ENCODE measurements around the gene MAPK13.

MAPK13 gene

GRCh38 chr6:36115412-36115811 is 14.9 kb upstream of the MAPK13 start:
- no peak for TF ChIP-seq CTCF (conservative IDR thresholded peaks at IDR 0.05; ENCODE audit: low read depth, low read length)
- peak overlapping the region; percentile 23; the same call in 1 of the 2 replicates for H3K9ac ChIP-seq
- peak overlapping the region; percentile 54 for H3K27ac ChIP-seq
- H3K4me1 ChIP-seq (ENCODE audit: low read depth, poor library complexity, severe bottlenecking) = peaks cover 70% of the 10 kb centered on the region
- H3K79me2 ChIP-seq (ENCODE audit: insufficient read depth, low read depth) = no peaks in the 10 kb centered on the region
- peak overlapping the region; percentile 83 for H3K4me2 ChIP-seq
- H2AFZ ChIP-seq (ENCODE audit: low read depth) = no peak overlapping the region
- no peaks in the 10 kb centered on the region for H3K27me3 ChIP-seq (ENCODE audit: insufficient read depth, low read depth)
- H3K36me3 ChIP-seq (ENCODE audit: insufficient read depth) = no peaks in the 10 kb centered on the region
- H4K20me1 ChIP-seq (ENCODE audit: insufficient read depth) = no peaks in the 10 kb centered on the region
- H3K4me3 ChIP-seq (IDR thresholded peaks at IDR 0.05; ENCODE audit: insufficient read depth, low read depth, low read length) = no peak overlapping the region

DNA sequence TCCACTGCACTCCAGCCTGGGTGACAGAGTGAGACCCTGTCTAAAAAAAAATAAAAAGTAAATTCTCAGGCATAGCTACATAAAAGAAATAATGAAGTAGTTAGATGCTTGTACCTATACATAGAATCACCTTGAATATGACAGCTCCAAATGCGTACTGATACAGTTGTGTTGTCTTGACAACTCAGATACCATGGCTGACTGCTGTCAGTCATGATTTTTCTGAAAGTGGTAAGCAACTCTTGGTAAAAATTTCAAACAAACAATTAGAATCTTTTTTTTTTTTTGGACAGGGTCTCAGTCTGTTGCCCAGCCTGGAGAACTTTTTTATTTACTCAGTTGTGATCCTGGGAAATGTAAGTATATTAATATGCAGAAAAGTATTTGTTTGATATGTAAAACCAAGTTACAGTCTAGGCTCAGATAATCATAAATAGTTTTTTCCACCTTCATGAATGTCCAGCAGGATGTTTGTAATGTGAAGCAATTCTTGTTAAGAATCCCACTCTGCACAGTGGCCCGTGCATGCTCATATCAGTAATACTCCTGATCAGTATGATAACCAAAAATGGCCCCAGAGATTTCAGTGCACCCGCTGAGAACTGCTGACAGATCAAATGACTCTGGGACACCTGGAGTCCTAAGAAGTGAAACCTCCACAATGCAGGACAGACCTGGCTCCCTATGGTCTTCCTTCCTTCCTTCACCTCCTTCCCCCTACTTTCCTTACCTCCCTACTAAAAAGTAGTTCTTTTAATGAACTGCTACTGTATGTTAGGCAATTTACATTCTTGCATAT is 14.0 kb upstream of the MAPK13 start:
- Histone ChIP-seq H3K4me1 (ENCODE audit: low read depth, poor library complexity, severe bottlenecking) (peaks cover 76% of the 10 kb centered on the region), H4K20me1 (ENCODE audit: insufficient read depth) (no peaks in the 10 kb centered on the region), H2AFZ (ENCODE audit: low read depth) (no peak overlapping the region), H3K4me2 (peak overlapping the region; percentile 83), H3K36me3 (ENCODE audit: insufficient read depth) (no peaks in the 10 kb centered on the region), H3K4me3 (IDR thresholded peaks at IDR 0.05; ENCODE audit: insufficient read depth, low read depth, low read length) (no peak overlapping the region), H3K79me2 (ENCODE audit: insufficient read depth, low read depth) (no peaks in the 10 kb centered on the region), H3K27ac (peak overlapping the region; percentile 1; the same call in 1 of the 2 replicates), H3K9ac (no peak overlapping the region), H3K27me3 (ENCODE audit: insufficient read depth, low read depth) (no peaks in the 10 kb centered on the region)
- TF ChIP-seq CTCF (conservative IDR thresholded peaks at IDR 0.05; ENCODE audit: low read depth, low read length) = no peak

GRCh38 chr6:36116943-36117342 is 13.4 kb upstream of the MAPK13 start:
- no peaks in the 10 kb centered on the region for H3K27me3 ChIP-seq (ENCODE audit: insufficient read depth, low read depth)
- TF ChIP-seq CTCF (conservative IDR thresholded peaks at IDR 0.05; ENCODE audit: low read depth, low read length) = no peak
- H4K20me1 ChIP-seq (ENCODE audit: insufficient read depth) = no peaks in the 10 kb centered on the region
- H3K79me2 ChIP-seq (ENCODE audit: insufficient read depth, low read depth) = no peaks in the 10 kb centered on the region
- H3K4me2 ChIP-seq = peak overlapping the region; percentile 83; the same call in 1 of the 2 replicates
- H3K4me1 ChIP-seq (ENCODE audit: low read depth, poor library complexity, severe bottlenecking) = peaks cover 76% of the 10 kb centered on the region
- no peaks in the 10 kb centered on the region for H3K36me3 ChIP-seq (ENCODE audit: insufficient read depth)
- no peak overlapping the region for H3K4me3 ChIP-seq (IDR thresholded peaks at IDR 0.05; ENCODE audit: insufficient read depth, low read depth, low read length)
- H2AFZ ChIP-seq (ENCODE audit: low read depth) = no peak overlapping the region
- H3K9ac ChIP-seq = no peak overlapping the region
- H3K27ac ChIP-seq = no peak overlapping the region; the same call in 1 of the 2 replicates

- H2AFZ ChIP-seq (ENCODE audit: low read depth) = no peak overlapping the region
- H4K20me1 ChIP-seq (ENCODE audit: insufficient read depth) = no peaks in the 10 kb centered on the region
- TF ChIP-seq CTCF (conservative IDR thresholded peaks at IDR 0.05; ENCODE audit: low read depth, low read length) = no peak
- H3K4me1 ChIP-seq (ENCODE audit: low read depth, poor library complexity, severe bottlenecking) = peaks cover 68% of the 10 kb centered on the region
- no peak overlapping the region for H3K27ac ChIP-seq
- no peak overlapping the region for H3K4me3 ChIP-seq (IDR thresholded peaks at IDR 0.05; ENCODE audit: insufficient read depth, low read depth, low read length)
- no peaks in the 10 kb centered on the region for H3K36me3 ChIP-seq (ENCODE audit: insufficient read depth)
- no peak overlapping the region for H3K9ac ChIP-seq
- no peaks in the 10 kb centered on the region for H3K79me2 ChIP-seq (ENCODE audit: insufficient read depth, low read depth)
- H3K4me2 ChIP-seq = peak overlapping the region; percentile 16; the same call in 1 of the 2 replicates
- H3K27me3 ChIP-seq (ENCODE audit: insufficient read depth, low read depth) = no peaks in the 10 kb centered on the region
Measured at GRCh38 chr6:36117658-36118549, 12.4 kb upstream of the MAPK13 start.
